GM12878 (cell line): Measurements from ENCODE around the gene SCLY. TPM values are rescaled to one million over a fixed set of nuclear protein-coding genes. Genes with fewer than 3 reads are reported as not detected.

Source experiments
- BHLHE40 ChIP-seq, 2 experiments: fragments of 450-650 bp in 1 of 2; IDR thresholded peaks; 2 replicates each; pipeline ENCODE4 v1.6.1; 2011 to 2017; ENCODE audit warnings: low read depth in 2 of 2, borderline replicate concordance in 1 of 2, improper control_type of control experiment in 1 of 2, low read length in 1 of 2, mild to moderate bottlenecking in 1 of 2
- CREB1 ChIP-seq: IDR thresholded peaks from 2 replicates; pipeline ENCODE4 v1.6.1; 2012; ENCODE audit warnings: low read depth, mild to moderate bottlenecking, inconsistent platforms
- DPF2 ChIP-seq: fragments of 450-650 bp; IDR thresholded peaks from 2 replicates; pipeline ENCODE4 v1.6.1; 2017; ENCODE audit warnings: mild to moderate bottlenecking
- EGR1 ChIP-seq, 2 experiments: IDR thresholded peaks; 1 replicate in 1 of 2; 2 replicates in 1 of 2; pipeline ENCODE4 v1.6.1; 2011 to 2012; ENCODE audit warnings: low read depth in 2 of 2, low read length in 2 of 2, borderline replicate concordance in 1 of 2, mild to moderate bottlenecking in 1 of 2, moderate library complexity in 1 of 2
- FOS ChIP-seq: IDR thresholded peaks from 3 replicates; pipeline ENCODE4 v1.6.1; 2011; ENCODE audit warnings: borderline replicate concordance; ENCODE audit not compliant: insufficient read length; ENCODE audit errors: extremely low read depth
- GABPA ChIP-seq: IDR thresholded peaks from 2 replicates; pipeline ENCODE4 v1.6.1; 2014; ENCODE audit warnings: antibody characterized with exemption, low read depth, mild to moderate bottlenecking, inconsistent platforms
- HCFC1 ChIP-seq: fragments of 150-350 bp; IDR thresholded peaks from 2 replicates; pipeline ENCODE4 v1.6.1; 2014; ENCODE audit warnings: low read length
- IKZF1 ChIP-seq: fragments of 450-650 bp; conservative IDR thresholded peaks from 2 replicates; pipeline ENCODE4 v1.6.1; 2017; ENCODE audit warnings: antibody characterized with exemption, mild to moderate bottlenecking
- IRF4 ChIP-seq: IDR thresholded peaks from 2 replicates; pipeline ENCODE4 v1.6.1; 2011; ENCODE audit warnings: low read depth, low read length
- KDM1A ChIP-seq: fragments of 200-600 bp; sonication (generic); IDR thresholded peaks from 2 replicates; pipeline ENCODE4 v1.6.1; 2016; ENCODE audit warnings: borderline replicate concordance
- LARP7 ChIP-seq: fragments of 450-650 bp; IDR thresholded peaks from 2 replicates; pipeline ENCODE4 v1.6.1; 2017; ENCODE audit warnings: mild to moderate bottlenecking
- NFYA ChIP-seq: IDR thresholded peaks from 2 replicates; pipeline ENCODE4 v1.6.1; 2011; ENCODE audit warnings: low read depth, mild to moderate bottlenecking, low read length, improper control_type of control experiment, borderline replicate concordance
- NR2C1 ChIP-seq: fragments of 450-650 bp; IDR thresholded peaks from 2 replicates; pipeline ENCODE4 v1.6.1; 2017; ENCODE audit warnings: antibody characterized with exemption, mild to moderate bottlenecking, moderate library complexity
- SMAD5 ChIP-seq: IDR thresholded peaks from 2 replicates; pipeline ENCODE4 v1.6.1; 2016; ENCODE audit warnings: antibody characterized with exemption, low read depth
- SP1 ChIP-seq: IDR thresholded peaks from one replicate; pipeline ENCODE4 v1.6.1; 2011; ENCODE audit warnings: low read depth, low read length
- ZBED1 ChIP-seq: IDR thresholded peaks from 2 replicates; pipeline ENCODE4 v1.6.1; 2016; ENCODE audit warnings: borderline replicate concordance
- polyA plus RNA-seq, 11 experiments: library from polyadenylated mRNA; depleted of rRNA in 4 of 11; unstranded in 6 of 11; stranded (reverse) in 5 of 11; fragments of >200 nt; fragmentation: Nextera tagmentation in 4 of 11; fragmentation: Illumina TruSeq in 1 of 11; extraction: Ambion mirVana in 4 of 11; extraction: Trizol in 1 of 11; gene quantifications; 1 replicate in 1 of 11; 2 replicates in 10 of 11; pipeline versions ENCODE4 v1.2.1 to v1.2.3, GENCODE V29; 2011 to 2016; ENCODE audit warnings: inconsistent platforms in 2 of 11, missing spikeins in 2 of 11, low read depth in 1 of 11
- total RNA-seq, 4 experiments: library from RNA; depleted of rRNA in 3 of 4; stranded (reverse); fragments of >200 nt in 3 of 4; fragmentation: Illumina TruSeq in 1 of 4; extraction: Trizol in 1 of 4; gene quantifications; 2 replicates each; pipeline versions ENCODE4 v1.2.1 to v1.2.3, GENCODE V29; 2013 to 2021
- TF ChIP-seq, protein P1 (sequence below): fragments of 450-650 bp; IDR thresholded peaks from 2 replicates; pipeline ENCODE4 v1.6.1; 2017; ENCODE audit warnings: low read depth, mild to moderate bottlenecking, moderate library complexity
- TF ChIP-seq, protein P2 (sequence below): fragments of 450-650 bp; IDR thresholded peaks from 2 replicates; pipeline ENCODE4 v1.6.1; 2018; ENCODE audit warnings: mild to moderate bottlenecking, low read depth, moderate library complexity; ENCODE audit not compliant: partially characterized antibody
- TF ChIP-seq, protein P3 (sequence below): fragments of 450-650 bp; IDR thresholded peaks from 2 replicates; pipeline ENCODE4 v1.6.1; 2016; ENCODE audit warnings: mild to moderate bottlenecking
- TF ChIP-seq, protein P4 (sequence below): fragments of 450-650 bp; IDR thresholded peaks from 2 replicates; pipeline ENCODE4 v1.6.1; 2014; ENCODE audit warnings: mild to moderate bottlenecking
- TF ChIP-seq, protein P5 (sequence below): IDR thresholded peaks from 2 replicates; pipeline ENCODE4 v1.6.1; 2012; ENCODE audit warnings: low read depth, low read length, improper control_type of control experiment
- TF ChIP-seq, protein P6 (sequence below): IDR thresholded peaks from 2 replicates; pipeline ENCODE4 v1.6.1; 2011; ENCODE audit warnings: low read depth, mild to moderate bottlenecking, low read length, moderate library complexity, borderline replicate concordance; ENCODE audit errors: extremely low read depth

Gene SCLY
- total and polyA plus RNA-seq, 10 of the 15 experiments (the other 5 are each of a cell fraction or from before 2014, with no cell fraction given): 3.3 to 49.1 (median 32.3) TPM

DNA sequence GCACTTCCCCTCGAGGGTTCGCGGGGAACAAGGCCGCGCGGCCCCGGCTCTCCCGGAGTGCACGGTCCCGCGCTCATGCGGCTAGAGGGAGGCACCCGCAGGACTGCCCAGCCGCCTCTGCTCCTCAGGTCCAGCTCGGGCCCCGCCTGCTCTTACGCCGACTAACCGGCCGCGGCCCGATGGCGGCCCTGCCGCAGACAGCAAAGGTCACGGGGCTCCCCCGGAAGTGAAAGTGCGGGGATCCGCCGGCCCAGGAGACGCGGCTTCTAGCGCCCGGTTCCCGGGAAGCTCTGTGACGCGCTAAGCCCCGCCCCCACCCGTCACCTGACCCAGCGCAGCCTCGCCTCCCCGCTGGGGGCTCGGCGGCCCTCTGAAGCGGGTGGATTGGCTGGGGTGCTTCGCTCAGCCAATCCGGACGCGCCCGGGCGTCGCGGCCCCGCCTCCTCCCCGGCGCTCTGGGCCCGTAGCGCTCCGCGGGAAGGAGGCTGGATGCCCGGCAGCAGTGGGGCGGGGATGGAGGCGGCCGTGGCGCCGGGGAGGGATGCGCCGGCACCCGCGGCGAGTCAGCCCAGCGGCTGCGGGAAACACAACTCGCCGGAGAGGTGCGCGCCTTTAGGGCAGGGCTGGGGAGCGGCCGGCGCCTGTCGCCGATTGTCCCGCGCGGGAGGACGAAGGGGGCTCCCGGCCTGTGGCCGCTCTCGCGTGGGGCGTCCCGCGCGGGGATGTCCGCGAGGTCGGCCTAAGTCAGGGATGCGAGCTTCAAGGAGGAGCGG, at the start of gene SCLY (continued):
- TF ChIP-seq, protein P1, sequence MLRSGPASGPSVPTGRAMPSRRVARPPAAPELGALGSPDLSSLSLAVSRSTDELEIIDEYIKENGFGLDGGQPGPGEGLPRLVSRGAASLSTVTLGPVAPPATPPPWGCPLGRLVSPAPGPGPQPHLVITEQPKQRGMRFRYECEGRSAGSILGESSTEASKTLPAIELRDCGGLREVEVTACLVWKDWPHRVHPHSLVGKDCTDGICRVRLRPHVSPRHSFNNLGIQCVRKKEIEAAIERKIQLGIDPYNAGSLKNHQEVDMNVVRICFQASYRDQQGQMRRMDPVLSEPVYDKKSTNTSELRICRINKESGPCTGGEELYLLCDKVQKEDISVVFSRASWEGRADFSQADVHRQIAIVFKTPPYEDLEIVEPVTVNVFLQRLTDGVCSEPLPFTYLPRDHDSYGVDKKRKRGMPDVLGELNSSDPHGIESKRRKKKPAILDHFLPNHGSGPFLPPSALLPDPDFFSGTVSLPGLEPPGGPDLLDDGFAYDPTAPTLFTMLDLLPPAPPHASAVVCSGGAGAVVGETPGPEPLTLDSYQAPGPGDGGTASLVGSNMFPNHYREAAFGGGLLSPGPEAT: peak; percentile 44; the same call in 1 of the 2 replicates
- TF ChIP-seq FOS (no peak), IKZF1 (peak; percentile 94), GABPA (peak; percentile 89), ZBED1 (no peak), NR2C1 (peak; percentile 97), NFYA (no peak), BHLHE40 (IDR thresholded peaks at IDR 0.05; ENCODE audit: borderline replicate concordance in 1 of 2, low read depth in 2 of 2, low read length in 1 of 2) (peak; percentile 48 to 87; a peak in 3 of 4 replicates), KDM1A (no peak), SP1 (peak; percentile 83), EGR1 (IDR thresholded peaks at IDR 0.05; ENCODE audit: borderline replicate concordance in 1 of 2, low read depth in 2 of 2, low read length in 2 of 2) (0 out of 3 replicates have a peak, but pooled peaks of 1 of the 2 experiments have one; percentile 34), DPF2 (no peak; the same call in none of the 2 replicates), LARP7 (peak; percentile 71), IRF4 (no peak), SMAD5 (no peak; the same call in 1 of the 2 replicates), CREB1 (peak; percentile 87), HCFC1 (peak; percentile 49)
- TF ChIP-seq, protein P2, sequence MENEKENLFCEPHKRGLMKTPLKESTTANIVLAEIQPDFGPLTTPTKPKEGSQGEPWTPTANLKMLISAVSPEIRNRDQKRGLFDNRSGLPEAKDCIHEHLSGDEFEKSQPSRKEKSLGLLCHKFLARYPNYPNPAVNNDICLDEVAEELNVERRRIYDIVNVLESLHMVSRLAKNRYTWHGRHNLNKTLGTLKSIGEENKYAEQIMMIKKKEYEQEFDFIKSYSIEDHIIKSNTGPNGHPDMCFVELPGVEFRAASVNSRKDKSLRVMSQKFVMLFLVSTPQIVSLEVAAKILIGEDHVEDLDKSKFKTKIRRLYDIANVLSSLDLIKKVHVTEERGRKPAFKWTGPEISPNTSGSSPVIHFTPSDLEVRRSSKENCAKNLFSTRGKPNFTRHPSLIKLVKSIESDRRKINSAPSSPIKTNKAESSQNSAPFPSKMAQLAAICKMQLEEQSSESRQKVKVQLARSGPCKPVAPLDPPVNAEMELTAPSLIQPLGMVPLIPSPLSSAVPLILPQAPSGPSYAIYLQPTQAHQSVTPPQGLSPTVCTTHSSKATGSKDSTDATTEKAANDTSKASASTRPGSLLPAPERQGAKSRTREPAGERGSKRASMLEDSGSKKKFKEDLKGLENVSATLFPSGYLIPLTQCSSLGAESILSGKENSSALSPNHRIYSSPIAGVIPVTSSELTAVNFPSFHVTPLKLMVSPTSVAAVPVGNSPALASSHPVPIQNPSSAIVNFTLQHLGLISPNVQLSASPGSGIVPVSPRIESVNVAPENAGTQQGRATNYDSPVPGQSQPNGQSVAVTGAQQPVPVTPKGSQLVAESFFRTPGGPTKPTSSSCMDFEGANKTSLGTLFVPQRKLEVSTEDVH: peak; percentile 67
- TF ChIP-seq, protein P3, sequence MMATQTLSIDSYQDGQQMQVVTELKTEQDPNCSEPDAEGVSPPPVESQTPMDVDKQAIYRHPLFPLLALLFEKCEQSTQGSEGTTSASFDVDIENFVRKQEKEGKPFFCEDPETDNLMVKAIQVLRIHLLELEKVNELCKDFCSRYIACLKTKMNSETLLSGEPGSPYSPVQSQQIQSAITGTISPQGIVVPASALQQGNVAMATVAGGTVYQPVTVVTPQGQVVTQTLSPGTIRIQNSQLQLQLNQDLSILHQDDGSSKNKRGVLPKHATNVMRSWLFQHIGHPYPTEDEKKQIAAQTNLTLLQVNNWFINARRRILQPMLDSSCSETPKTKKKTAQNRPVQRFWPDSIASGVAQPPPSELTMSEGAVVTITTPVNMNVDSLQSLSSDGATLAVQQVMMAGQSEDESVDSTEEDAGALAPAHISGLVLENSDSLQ: peak; percentile 33; the same call in 1 of the 2 replicates
- TF ChIP-seq, protein P4, sequence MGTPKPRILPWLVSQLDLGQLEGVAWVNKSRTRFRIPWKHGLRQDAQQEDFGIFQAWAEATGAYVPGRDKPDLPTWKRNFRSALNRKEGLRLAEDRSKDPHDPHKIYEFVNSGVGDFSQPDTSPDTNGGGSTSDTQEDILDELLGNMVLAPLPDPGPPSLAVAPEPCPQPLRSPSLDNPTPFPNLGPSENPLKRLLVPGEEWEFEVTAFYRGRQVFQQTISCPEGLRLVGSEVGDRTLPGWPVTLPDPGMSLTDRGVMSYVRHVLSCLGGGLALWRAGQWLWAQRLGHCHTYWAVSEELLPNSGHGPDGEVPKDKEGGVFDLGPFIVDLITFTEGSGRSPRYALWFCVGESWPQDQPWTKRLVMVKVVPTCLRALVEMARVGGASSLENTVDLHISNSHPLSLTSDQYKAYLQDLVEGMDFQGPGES: peak; percentile 44; the same call in 1 of the 2 replicates
- TF ChIP-seq, protein P5, sequence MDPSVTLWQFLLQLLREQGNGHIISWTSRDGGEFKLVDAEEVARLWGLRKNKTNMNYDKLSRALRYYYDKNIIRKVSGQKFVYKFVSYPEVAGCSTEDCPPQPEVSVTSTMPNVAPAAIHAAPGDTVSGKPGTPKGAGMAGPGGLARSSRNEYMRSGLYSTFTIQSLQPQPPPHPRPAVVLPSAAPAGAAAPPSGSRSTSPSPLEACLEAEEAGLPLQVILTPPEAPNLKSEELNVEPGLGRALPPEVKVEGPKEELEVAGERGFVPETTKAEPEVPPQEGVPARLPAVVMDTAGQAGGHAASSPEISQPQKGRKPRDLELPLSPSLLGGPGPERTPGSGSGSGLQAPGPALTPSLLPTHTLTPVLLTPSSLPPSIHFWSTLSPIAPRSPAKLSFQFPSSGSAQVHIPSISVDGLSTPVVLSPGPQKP: peak; percentile 60; the same call in 1 of the 2 replicates
- TF ChIP-seq, protein P6, sequence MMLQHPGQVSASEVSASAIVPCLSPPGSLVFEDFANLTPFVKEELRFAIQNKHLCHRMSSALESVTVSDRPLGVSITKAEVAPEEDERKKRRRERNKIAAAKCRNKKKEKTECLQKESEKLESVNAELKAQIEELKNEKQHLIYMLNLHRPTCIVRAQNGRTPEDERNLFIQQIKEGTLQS: 0 out of 2 replicates have a peak, but pooled peaks have one; percentile 51
